Activated T-cell treated with anti-CD3 and anti-CD28 coated beads, Interleukin-2, amount 50 U/mL, for 4 hours (primary cell): ENCODE data around the gene ACKR2. TPM values are rescaled to one million over a fixed set of nuclear protein-coding genes. Genes with fewer than 3 reads are reported as not detected.

Experiments used
- ATAC-seq, 2 donors: fragments of 200-7000 bp; cut with Tn5 transposase; one replicate each; pipeline ENCODE4 v1.10.0; 2021
- DNase-seq: peaks from one replicate; pipeline ENCODE4 v3.0.0-alpha.2; 2020
- H3K27me3 Mint-ChIP-seq: one replicate; pipeline ENCODE4 v1.8.0; 2021; ENCODE audit warnings: low read depth, mixed read lengths
- H3K36me3 Mint-ChIP-seq: one replicate; pipeline ENCODE4 v1.8.0; 2022; ENCODE audit warnings: mixed read lengths; ENCODE audit not compliant: insufficient read depth
- H3K4me1 Mint-ChIP-seq: one replicate; pipeline ENCODE4 v1.8.0; 2021; ENCODE audit warnings: low read depth, mixed read lengths
- H3K4me3 Mint-ChIP-seq: one replicate; pipeline ENCODE4 v1.8.0; 2021; ENCODE audit warnings: mild to moderate bottlenecking, moderate library complexity, mixed read lengths
- H3K9me3 Mint-ChIP-seq: one replicate; pipeline ENCODE4 v1.8.0; 2021; ENCODE audit warnings: mixed read lengths
- total RNA-seq, 3 donors: library from RNA; stranded (reverse); gene quantifications; one replicate each; pipeline ENCODE4 v1.2.1, GENCODE V29; 2021

Gene ACKR2
- total RNA-seq, 3 donors from 2014 or later, result 0.13 to 0.56 (median 0.14) TPM

DNA sequence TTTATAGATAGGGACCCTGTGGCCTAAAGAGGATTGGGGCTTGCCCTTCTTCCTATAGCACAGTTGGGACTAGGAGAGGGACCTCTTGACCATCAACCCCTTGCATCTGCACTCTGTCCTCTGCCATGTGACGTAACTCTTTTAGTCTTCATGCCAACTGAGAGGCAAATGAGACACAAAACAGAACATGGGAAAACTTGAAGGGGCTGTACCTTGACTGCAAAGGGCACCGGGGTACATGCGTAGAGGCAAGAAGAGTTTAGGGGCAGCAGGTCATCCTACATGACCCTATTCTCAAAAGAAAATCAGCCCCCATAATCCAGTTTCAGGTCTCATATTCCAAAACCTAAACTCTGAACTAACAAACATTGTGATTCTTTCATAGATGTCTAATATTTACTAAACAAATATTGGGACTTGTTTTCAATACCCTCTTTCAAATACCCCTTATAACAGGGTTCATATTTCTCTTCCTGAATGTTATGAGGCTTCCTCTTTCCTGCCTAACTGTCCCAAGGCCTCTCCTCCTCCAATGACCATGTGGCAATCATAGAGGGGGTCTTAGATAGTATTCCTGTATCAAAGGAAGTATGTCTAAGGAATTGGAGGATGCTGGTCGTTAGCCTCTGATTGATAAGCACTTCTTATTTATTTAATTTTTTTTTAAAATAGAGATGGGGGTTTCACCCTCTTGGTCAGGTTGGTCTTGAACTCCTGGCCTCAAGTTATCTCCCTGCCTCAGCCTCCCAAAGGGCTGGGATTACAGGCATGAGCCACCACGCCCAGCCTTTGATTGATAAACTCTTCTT, 20.6 kb downstream of the ACKR2 start:
- H3K27me3 Mint-ChIP-seq, result peaks cover 17% of the 10 kb centered on the region
- no peak overlapping the region for H3K4me3 Mint-ChIP-seq
- DNase-seq, result no peak
- peaks cover 5% of the 10 kb centered on the region for H3K4me1 Mint-ChIP-seq
- no peaks in the 10 kb centered on the region for H3K36me3 Mint-ChIP-seq
- no peak for ATAC-seq
- H3K9me3 Mint-ChIP-seq, result no peaks in the 10 kb centered on the region

DNA sequence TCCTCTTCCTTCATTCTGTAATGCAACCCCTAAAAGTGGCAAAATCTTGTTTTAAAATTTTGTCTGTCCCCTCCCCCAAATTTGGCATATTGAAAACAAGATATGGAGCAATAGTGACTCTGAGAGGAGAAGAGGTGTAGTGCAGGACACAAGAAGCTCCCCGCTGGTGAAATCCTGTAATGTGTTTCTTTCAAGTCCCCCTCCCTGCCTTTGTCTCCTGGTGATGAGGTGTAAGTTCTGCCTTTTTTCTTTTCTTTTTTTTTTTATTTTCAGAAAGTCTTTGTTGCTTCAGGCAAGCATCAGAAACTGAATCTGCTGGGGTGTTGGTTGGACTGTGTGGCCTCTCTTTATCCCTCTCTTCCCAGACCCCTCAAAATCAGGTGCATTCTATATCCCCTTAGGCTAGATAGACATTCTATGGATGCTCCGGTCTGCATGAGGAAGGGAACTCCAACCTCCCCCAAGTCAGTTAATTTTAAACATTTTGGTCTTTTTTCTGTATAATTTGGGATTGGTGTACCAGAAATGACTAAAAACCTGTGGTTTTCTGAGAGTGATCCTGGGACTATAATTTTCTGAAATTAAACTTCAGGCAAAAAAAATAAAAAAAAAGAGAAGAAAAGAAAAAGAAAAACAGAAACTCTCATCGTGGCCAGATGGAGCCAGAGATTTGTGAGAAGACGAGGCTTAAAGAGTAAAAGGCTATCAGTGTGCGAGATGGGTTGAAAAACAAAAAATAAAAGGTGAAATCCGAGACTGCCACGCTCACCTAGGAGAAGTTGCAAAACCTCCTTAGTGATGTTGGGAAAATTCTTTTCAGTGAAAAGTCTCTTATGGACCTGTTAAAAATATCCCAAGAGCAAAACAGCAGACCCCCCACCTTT, 21.4 kb downstream of the ACKR2 start:
- no peak for ATAC-seq
- no peak for DNase-seq
- Mint-ChIP-seq H3K4me3 (no peak overlapping the region), H3K9me3 (no peaks in the 10 kb centered on the region), H3K36me3 (no peaks in the 10 kb centered on the region), H3K27me3 (peaks cover 11% of the 10 kb centered on the region), H3K4me1 (peaks cover 5% of the 10 kb centered on the region)

DNA sequence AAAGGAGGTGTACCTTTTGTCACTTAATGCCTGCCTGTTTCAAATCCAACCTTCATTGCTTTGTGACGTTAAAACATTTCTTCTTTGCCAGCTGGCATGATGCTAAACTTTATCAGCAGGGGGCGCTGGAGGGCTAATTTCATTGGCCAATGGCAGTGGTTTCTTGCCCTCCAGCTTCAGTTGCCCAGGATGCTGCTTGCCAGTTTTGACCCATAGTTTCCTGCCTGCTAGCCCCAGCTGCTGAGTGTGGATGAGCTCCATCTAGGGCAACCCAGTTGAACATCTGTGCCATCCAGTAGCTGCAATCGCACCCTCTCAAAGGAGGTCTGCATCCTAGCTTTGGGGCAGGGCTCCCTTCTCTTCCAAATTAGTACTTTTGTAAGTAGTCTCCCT, 22.1 kb downstream of the ACKR2 start:
- peaks cover 11% of the 10 kb centered on the region for H3K27me3 Mint-ChIP-seq
- ATAC-seq, result peak; percentile 52 to 74
- no peak overlapping the region for H3K4me3 Mint-ChIP-seq
- peak; percentile 61 for DNase-seq
- H3K4me1 Mint-ChIP-seq, result peaks cover 5% of the 10 kb centered on the region
- H3K36me3 Mint-ChIP-seq, result no peaks in the 10 kb centered on the region
- H3K9me3 Mint-ChIP-seq, result no peaks in the 10 kb centered on the region

DNA sequence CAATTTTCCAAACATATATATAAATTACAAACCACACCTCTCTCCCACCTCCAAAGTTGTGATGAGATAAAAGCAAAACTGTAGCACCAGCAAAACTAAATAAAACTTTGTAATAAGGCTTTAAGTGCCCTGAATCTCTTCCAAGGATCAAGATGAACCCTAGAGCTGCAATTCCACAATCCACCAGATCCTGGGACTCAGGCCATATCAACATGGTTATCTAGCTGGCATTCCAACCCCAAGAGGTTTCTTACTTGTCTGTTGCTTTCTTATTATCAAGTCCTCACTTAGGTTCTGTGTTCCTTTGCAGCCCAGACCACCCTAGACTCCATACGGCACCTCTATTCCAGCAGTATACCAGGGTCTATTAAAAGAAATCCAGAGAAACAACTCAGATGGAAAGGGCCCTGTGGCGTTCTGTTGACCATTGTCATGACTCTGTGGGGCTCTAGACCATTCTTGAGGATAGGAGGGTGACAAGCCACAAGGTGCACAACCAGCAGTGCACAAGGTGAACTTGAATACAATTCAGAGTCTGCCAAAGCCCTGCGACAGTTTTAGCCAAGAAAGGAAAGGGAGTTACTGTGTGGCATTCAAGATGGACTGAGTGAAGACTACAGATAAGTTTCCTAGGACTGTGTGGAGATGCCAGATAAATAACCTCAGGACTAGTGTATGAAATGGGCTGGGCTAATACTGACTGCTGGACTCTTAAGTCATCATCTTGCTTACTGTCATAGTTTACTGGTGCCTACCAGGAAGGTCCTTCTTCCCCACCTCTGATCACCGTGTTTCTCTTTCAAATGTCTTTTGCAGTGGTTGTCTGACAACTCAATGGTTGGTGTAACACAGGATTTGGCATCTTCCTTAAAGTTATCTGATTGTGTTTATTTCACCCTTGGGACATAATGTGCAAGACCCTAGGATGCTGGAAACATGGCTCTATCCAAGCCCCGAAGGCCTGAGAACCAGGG, 27.2 kb downstream of the ACKR2 start:
- Mint-ChIP-seq H3K27me3 (no peaks in the 10 kb centered on the region), H3K36me3 (no peaks in the 10 kb centered on the region), H3K4me1 (no peaks in the 10 kb centered on the region), H3K9me3 (no peaks in the 10 kb centered on the region), H3K4me3 (no peak overlapping the region)
- no peak for DNase-seq
- ATAC-seq, result no peak

DNA sequence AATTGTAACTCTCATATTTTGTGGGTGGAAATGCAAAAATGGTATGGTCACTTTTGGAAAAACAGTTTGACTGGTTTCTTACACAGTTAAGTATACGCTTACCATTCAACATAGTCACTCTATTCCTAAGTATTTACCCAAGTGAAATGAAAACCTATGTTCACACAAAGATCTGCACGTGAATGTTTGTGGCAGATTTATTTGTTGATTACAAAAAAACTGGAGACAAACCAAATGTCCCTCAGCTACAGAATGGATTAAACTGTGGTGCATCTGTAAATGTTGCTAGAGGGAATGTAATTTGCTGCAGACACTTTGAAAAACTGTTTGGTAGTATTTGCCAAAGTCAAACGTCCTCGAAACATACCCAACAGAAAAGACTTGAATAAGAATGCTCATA, 29.3 kb downstream of the ACKR2 start:
- no peaks in the 10 kb centered on the region for H3K36me3 Mint-ChIP-seq
- H3K9me3 Mint-ChIP-seq, result no peaks in the 10 kb centered on the region
- no peaks in the 10 kb centered on the region for H3K4me1 Mint-ChIP-seq
- DNase-seq (no peak), ATAC-seq (no peak)
- H3K4me3 Mint-ChIP-seq, result no peak overlapping the region
- no peaks in the 10 kb centered on the region for H3K27me3 Mint-ChIP-seq

DNA sequence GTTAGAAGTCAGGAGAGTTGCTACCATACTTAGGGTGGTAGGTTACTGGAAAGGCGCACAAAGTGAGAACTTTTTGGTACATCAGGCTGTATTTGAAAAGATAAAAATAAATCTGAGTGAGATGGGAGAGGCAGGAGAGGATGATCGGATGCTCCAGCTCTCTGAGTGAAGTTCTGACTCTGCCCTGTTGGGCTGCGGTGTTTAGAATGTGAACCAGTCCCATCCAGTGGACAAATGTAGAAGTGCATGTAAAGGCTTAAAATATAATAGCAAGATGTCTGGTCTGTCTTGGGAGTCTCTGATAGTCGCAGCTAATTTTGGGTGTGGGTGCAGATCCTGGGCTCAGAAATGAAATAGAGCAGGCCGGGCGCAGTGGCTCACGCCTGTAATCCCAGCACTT, 30.4 kb downstream of the ACKR2 start:
- Mint-ChIP-seq H3K4me3 (no peak overlapping the region), H3K9me3 (no peaks in the 10 kb centered on the region), H3K4me1 (no peaks in the 10 kb centered on the region), H3K36me3 (no peaks in the 10 kb centered on the region), H3K27me3 (no peaks in the 10 kb centered on the region)
- ATAC-seq (peak; percentile 87 to 93), DNase-seq (no peak)

DNA sequence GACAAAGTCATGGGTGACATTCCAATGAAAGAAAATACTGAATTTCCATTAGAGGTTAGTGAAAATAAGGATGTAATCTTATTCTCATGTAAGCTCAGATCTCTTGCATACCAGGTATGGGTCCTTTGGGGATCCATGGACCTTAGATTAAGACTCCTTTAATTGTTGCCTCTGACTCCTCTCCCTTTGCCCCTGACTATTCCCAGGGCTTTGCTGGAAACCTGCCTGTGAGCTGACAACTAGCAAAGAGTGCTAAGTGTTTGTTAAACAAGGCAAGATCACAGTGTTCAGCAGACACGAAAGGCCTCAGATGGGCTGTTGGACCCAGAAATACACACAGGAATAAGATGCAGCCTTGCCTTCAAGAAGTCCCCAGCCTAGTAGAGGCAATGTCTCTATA, 32.1 kb downstream of the ACKR2 start:
- DNase-seq (no peak), ATAC-seq (no peak)
- no peaks in the 10 kb centered on the region for H3K4me1 Mint-ChIP-seq
- H3K9me3 Mint-ChIP-seq, result no peaks in the 10 kb centered on the region
- no peaks in the 10 kb centered on the region for H3K36me3 Mint-ChIP-seq
- H3K4me3 Mint-ChIP-seq, result no peak overlapping the region
- H3K27me3 Mint-ChIP-seq, result no peaks in the 10 kb centered on the region

DNA sequence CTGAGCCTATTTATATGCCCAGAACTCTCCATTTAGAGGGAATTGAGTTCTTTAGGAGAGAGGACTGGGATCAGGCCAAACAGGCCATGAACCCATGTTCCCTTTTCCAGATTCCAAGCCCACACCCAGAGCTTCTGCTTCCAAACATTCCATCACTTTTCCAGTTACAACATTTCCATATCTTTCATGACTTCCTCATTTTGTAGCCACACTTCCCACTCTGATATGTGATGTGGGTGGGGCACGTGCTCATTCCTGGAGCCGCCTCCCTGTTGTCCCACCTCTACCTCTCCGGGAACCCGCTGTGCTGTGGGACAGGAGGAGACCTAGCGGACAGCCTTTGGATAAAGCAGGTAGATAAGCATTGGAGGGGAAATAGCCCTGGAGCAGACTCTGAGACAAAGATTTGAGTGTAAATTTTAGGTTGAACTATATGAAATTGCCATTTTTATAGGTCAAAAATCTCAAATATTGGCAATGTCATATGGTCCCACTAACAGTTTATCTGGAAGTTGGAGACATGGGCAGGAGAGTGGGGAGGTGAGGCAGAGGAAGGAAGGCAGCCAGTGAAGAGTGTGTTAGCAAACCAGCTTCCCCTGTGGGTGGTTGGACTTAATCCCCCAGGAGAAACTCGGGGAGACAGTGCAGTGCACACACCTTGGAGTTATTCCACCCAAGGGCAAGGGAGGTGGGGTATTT, 34.6 kb downstream of the ACKR2 start:
- H3K4me1 Mint-ChIP-seq, result peaks cover 15% of the 10 kb centered on the region
- H3K9me3 Mint-ChIP-seq, result no peaks in the 10 kb centered on the region
- ATAC-seq, result no peak
- H3K4me3 Mint-ChIP-seq, result no peak overlapping the region
- no peaks in the 10 kb centered on the region for H3K27me3 Mint-ChIP-seq
- H3K36me3 Mint-ChIP-seq, result no peaks in the 10 kb centered on the region
- no peak for DNase-seq

DNA sequence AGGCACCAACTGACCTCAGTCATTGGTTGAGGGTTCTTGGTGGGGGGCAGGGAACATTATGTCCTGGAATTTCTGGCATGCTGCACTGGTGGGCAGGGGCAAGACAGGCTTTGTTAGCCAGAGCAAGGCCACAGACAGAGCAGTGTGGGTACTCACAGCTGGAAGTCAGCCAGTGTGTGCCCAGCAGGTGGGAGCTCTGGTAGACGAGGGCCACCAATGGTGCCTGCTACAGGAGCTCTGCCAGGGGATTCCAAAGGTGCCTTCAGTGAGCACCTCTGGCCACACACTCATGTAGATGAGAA, 35.1 kb downstream of the ACKR2 start:
- ATAC-seq (no peak), DNase-seq (no peak)
- no peaks in the 10 kb centered on the region for H3K27me3 Mint-ChIP-seq
- H3K4me3 Mint-ChIP-seq, result no peak overlapping the region
- H3K9me3 Mint-ChIP-seq, result no peaks in the 10 kb centered on the region
- H3K36me3 Mint-ChIP-seq, result no peaks in the 10 kb centered on the region
- H3K4me1 Mint-ChIP-seq, result peaks cover 15% of the 10 kb centered on the region

DNA sequence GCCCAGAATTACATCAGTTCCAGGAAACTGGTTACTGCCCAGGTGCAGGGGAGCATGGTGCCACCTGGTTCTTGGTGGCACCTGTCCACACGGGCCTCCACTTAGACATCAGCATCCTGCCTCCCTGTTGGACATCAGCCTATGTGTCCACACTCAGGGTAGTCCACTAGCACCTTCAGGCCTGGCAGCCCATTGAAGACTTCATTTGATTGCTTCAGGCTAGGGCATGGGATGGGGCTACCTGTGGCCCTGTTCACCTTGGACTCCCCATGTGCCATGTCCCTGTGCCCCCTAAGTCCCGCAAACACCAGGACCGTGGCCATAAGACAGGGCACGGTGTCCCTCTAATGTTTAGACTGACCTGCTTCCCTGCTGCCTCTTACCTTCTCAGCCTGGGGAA, 35.6 kb downstream of the ACKR2 start:
- no peaks in the 10 kb centered on the region for H3K9me3 Mint-ChIP-seq
- ATAC-seq (no peak), DNase-seq (no peak)
- H3K27me3 Mint-ChIP-seq, result no peaks in the 10 kb centered on the region
- peaks cover 15% of the 10 kb centered on the region for H3K4me1 Mint-ChIP-seq
- no peak overlapping the region for H3K4me3 Mint-ChIP-seq
- no peaks in the 10 kb centered on the region for H3K36me3 Mint-ChIP-seq

DNA sequence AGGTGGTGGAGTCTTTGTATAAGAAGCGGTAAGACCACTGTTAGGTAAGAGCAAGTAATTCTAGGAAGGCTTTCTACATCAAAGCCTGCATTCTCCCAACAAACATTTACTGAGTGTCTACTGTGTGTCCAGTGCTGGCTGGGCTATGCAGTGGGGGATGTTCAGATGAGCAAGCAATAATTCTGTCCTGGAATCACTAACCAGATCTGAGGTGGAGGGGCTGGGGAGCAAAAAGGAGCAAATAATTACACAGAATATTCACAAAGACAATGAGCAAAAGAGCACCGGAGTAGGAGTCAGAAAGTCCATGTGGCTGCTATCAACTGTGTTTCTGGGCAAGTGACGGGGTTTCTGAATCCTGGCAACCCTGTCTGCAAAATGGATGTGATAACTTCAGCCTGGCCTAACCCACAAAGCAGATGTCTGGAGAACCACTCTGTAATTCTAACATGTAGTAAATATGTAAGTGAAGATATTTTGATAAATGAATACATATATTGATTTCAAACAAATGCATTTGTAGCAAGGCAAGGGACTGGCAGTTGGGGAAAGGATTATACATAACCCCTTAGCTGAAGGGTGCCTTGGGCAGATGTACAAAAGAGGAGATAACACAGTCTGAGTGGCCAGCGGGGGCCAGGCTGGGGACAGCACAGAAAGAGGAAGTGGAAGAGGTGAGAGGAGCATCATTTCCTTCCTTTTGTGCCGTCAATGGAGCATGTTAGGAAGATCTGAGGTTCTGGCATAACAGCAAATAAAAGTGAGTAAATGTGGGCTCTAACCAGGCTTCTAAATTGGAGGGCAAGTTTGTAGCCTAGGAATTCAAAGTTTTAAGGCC, 37.7 kb downstream of the ACKR2 start:
- ATAC-seq (no peak), DNase-seq (no peak)
- no peaks in the 10 kb centered on the region for H3K36me3 Mint-ChIP-seq
- no peak overlapping the region for H3K4me3 Mint-ChIP-seq
- H3K9me3 Mint-ChIP-seq, result no peaks in the 10 kb centered on the region
- peaks cover 15% of the 10 kb centered on the region for H3K4me1 Mint-ChIP-seq
- no peaks in the 10 kb centered on the region for H3K27me3 Mint-ChIP-seq

DNA sequence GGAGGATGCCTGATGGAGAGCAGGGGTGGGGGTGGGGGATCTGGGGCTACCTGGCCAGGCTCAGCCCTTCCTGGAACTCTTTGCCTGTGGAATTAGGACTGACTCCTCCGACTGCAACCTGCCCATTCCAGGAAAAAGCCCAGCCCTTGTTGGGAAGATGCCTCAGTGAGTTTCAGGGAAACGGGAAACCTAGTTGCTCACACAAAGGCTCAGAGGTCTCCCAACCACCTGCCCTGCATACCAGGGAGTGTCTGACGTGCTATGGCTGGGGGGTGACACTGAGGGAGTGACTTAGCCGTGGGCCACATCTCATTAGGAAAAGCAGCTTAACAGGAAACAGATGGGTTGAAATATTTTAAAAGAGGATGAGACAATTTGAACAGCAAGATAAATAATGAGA, 38.5 kb downstream of the ACKR2 start:
- Mint-ChIP-seq H3K36me3 (no peaks in the 10 kb centered on the region), H3K4me1 (peaks cover 15% of the 10 kb centered on the region), H3K9me3 (no peaks in the 10 kb centered on the region), H3K27me3 (no peaks in the 10 kb centered on the region), H3K4me3 (no peak overlapping the region)
- no peak for ATAC-seq
- no peak for DNase-seq

DNA sequence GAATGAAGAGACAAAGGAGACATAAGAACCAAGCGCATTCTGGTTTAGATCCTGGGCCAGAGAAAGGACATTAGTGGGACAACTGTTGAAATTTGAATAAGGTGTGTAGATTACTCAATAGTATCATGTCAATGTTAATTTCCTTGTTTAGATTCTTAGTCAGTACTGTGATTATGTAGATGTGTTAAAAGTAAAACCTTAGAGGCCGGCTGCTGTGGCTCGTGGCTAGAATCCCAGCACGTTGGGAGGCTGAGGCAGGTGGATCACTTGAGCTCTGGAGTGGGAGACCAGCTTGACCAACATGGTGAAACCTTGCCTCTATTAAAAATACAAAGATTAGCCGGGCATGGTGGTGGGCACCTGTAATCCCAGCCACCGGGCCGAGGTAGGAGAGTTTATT, 39.8 kb downstream of the ACKR2 start:
- ATAC-seq (no peak), DNase-seq (no peak)
- Mint-ChIP-seq H3K27me3 (peaks cover 3% of the 10 kb centered on the region), H3K4me1 (peaks cover 15% of the 10 kb centered on the region), H3K9me3 (no peaks in the 10 kb centered on the region), H3K4me3 (no peak overlapping the region), H3K36me3 (no peaks in the 10 kb centered on the region)
